ENCODE measurements around the gene ITPKB.
"Not testable (repeated sequence)": the region's sequence is repeated elsewhere in the genome, so short reads cannot be mapped to it uniquely, and the experiment has no call there.

- not testable (repeated sequence) for TF ChIP-seq CTCF (IDR thresholded peaks at IDR 0.05; ENCODE audit: low read length); EZH2phosphoT487 (IDR thresholded peaks at IDR 0.05; ENCODE audit: low read length); EZH2 (optimal IDR thresholded peaks at IDR 0.05; ENCODE audit: low read depth, low read length)
Observed at GRCh38 chr1:226747519-226748263, 8.6 kb upstream of the ITPKB start.

All from MM.1S (cell line).